GM03348 (cell line): ENCODE data around the gene IL17D.
"Not testable (repeated sequence)": the region's sequence is repeated elsewhere in the genome, so short reads cannot be mapped to it uniquely, and the experiment has no call there.

Experiments
- DNase-seq: peaks from one replicate; pipeline ENCODE4 v3.0.0; 2012; ENCODE audit warnings: low spot score

The IL17D gene

GRCh38 chr13:20719783-20720182, 16.3 kb downstream of the IL17D start:
- no peak for DNase-seq

- DNase-seq, result no peak
These were observed 17.0 kb downstream of the IL17D start for GRCh38 chr13:20720499-20720898.

GRCh38 chr13:20721058-20721453, 17.6 kb downstream of the IL17D start:
- no peak for DNase-seq

GRCh38 chr13:20721454-20722357, 18.2 kb downstream of the IL17D start:
- peak; percentile 44 for DNase-seq

GRCh38 chr13:20727856-20728255, 24.4 kb downstream of the IL17D start:
- DNase-seq, result no peak

GRCh38 chr13:20728579-20729311, 25.2 kb downstream of the IL17D start:
- peak; percentile 34 for DNase-seq

GRCh38 chr13:20729633-20730585, 26.4 kb downstream of the IL17D start:
- no peak for DNase-seq

GRCh38 chr13:20738616-20739015, 35.1 kb downstream of the IL17D start:
- no peak for DNase-seq

- no peak for DNase-seq
These were observed 36.5 kb downstream of the IL17D start for GRCh38 chr13:20740021-20740420.

GRCh38 chr13:20743830-20744404, 40.4 kb downstream of the IL17D start:
- not testable (repeated sequence) for DNase-seq

GRCh38 chr13:20749377-20749776, 45.9 kb downstream of the IL17D start:
- no peak for DNase-seq

GRCh38 chr13:20754009-20754408, 50.5 kb downstream of the IL17D start:
- DNase-seq, result no peak

GRCh38 chr13:20760872-20761271, 57.4 kb downstream of the IL17D start:
- DNase-seq, result no peak

- DNase-seq, result no peak
These were observed 63.9 kb downstream of the IL17D start for GRCh38 chr13:20767309-20767943.

GRCh38 chr13:20769091-20769490, 65.6 kb downstream of the IL17D start:
- no peak for DNase-seq

GRCh38 chr13:20769834-20770233, 66.3 kb downstream of the IL17D start:
- DNase-seq, result no peak
